ENCODE measurements around the gene MID1. TPM values are rescaled to one million over a fixed set of nuclear protein-coding genes. Genes with fewer than 3 reads are reported as not detected.

Gene MID1
- total RNA-seq, 1 donor from 2014 or later, result 10.2 TPM

GRCh38 chrX:10420134-10420533 lies 200.3 kb downstream of the MID1 start:
- Mint-ChIP-seq H3K36me3 (ENCODE audit: unreplicated experiment) (no peaks in the 10 kb centered on the region), H3K4me3 (ENCODE audit: unreplicated experiment) (no peak overlapping the region), H3K27ac (ENCODE audit: unreplicated experiment) (no peak overlapping the region), H3K9me3 (ENCODE audit: unreplicated experiment) (peaks cover 13% of the 10 kb centered on the region), H3K4me1 (ENCODE audit: unreplicated experiment) (peaks cover 11% of the 10 kb centered on the region), H3K27me3 (ENCODE audit: unreplicated experiment) (no peaks in the 10 kb centered on the region)
- TF ChIP-seq, protein P1, sequence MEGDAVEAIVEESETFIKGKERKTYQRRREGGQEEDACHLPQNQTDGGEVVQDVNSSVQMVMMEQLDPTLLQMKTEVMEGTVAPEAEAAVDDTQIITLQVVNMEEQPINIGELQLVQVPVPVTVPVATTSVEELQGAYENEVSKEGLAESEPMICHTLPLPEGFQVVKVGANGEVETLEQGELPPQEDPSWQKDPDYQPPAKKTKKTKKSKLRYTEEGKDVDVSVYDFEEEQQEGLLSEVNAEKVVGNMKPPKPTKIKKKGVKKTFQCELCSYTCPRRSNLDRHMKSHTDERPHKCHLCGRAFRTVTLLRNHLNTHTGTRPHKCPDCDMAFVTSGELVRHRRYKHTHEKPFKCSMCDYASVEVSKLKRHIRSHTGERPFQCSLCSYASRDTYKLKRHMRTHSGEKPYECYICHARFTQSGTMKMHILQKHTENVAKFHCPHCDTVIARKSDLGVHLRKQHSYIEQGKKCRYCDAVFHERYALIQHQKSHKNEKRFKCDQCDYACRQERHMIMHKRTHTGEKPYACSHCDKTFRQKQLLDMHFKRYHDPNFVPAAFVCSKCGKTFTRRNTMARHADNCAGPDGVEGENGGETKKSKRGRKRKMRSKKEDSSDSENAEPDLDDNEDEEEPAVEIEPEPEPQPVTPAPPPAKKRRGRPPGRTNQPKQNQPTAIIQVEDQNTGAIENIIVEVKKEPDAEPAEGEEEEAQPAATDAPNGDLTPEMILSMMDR (IDR thresholded peaks at IDR 0.05), result no peak
- DNase-seq (ENCODE audit: extremely low spot score, unreplicated experiment), result no peak

- H3K27ac Mint-ChIP-seq (ENCODE audit: unreplicated experiment), result no peak overlapping the region
- H3K4me3 Mint-ChIP-seq (ENCODE audit: unreplicated experiment), result no peak overlapping the region
- DNase-seq (ENCODE audit: extremely low spot score, unreplicated experiment), result no peak
- peaks cover 16% of the 10 kb centered on the region for H3K9me3 Mint-ChIP-seq (ENCODE audit: unreplicated experiment)
- H3K4me1 Mint-ChIP-seq (ENCODE audit: unreplicated experiment), result peaks cover 17% of the 10 kb centered on the region
- no peaks in the 10 kb centered on the region for H3K27me3 Mint-ChIP-seq (ENCODE audit: unreplicated experiment)
- TF ChIP-seq, protein P1 (IDR thresholded peaks at IDR 0.05), result no peak
- no peaks in the 10 kb centered on the region for H3K36me3 Mint-ChIP-seq (ENCODE audit: unreplicated experiment)
Measured at GRCh38 chrX:10416424-10416823, 204.0 kb downstream of the MID1 start.

DNA sequence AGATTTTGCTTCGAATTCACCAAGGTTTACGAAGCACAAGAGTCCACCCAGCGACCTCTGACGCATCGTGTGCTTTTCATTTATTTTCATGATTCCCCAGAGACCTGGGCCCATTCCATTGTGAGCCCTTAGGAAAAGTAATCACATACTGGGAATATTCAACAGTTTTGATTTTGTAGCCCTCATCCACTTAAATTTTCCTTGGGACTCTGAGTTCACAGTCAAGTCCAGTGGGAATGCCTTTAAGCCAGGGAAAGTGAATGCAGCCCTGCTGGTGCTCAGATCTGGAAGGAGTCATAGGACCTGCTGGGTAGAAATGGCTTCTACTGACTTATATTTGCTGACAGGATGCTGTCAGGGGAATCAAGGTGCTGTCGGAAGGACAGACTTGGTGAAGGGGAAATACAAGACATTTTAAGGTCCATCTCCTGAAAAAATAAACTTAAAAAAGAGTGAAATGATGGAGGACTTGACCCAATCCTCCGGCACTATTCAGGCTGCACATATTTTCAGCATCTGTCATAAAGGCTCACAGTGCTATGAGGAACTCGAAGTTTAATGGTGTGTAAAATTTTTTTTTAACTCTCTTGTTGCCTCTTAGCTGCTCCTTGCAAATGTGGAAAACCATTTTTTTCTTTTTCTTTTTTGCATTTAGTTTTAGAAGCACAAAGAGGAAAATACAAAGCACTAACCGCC lies 204.9 kb downstream of the MID1 start:
- no peaks in the 10 kb centered on the region for H3K36me3 Mint-ChIP-seq (ENCODE audit: unreplicated experiment)
- H3K27ac Mint-ChIP-seq (ENCODE audit: unreplicated experiment), result peak overlapping the region; percentile 39
- H3K4me1 Mint-ChIP-seq (ENCODE audit: unreplicated experiment), result peaks cover 17% of the 10 kb centered on the region
- H3K9me3 Mint-ChIP-seq (ENCODE audit: unreplicated experiment), result peaks cover 15% of the 10 kb centered on the region
- TF ChIP-seq, protein P1 (IDR thresholded peaks at IDR 0.05), result no peak
- H3K4me3 Mint-ChIP-seq (ENCODE audit: unreplicated experiment), result no peak overlapping the region
- no peaks in the 10 kb centered on the region for H3K27me3 Mint-ChIP-seq (ENCODE audit: unreplicated experiment)
- DNase-seq (ENCODE audit: extremely low spot score, unreplicated experiment), result no peak

DNA sequence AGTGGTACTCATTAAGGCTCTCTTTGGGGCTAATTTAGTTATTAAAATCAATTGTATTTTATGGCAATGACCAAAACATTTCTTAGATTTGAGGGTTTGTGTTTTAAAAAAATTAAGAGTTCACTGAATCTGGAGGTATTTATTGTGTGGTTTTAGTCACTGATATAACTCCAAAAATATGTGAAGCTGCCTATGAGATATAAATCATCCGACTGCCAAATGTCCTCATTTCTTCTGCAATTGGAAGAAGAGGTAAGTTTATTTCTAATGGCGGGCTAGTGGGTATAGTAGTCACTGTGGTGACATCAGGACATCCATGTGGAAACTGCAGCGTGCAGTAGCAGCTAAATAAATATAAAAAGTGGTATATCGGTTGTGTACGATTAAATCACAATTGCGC lies 205.5 kb downstream of the MID1 start:
- Mint-ChIP-seq H3K9me3 (ENCODE audit: unreplicated experiment) (peaks cover 15% of the 10 kb centered on the region), H3K27ac (ENCODE audit: unreplicated experiment) (no peak overlapping the region), H3K4me1 (ENCODE audit: unreplicated experiment) (peaks cover 17% of the 10 kb centered on the region), H3K4me3 (ENCODE audit: unreplicated experiment) (no peak overlapping the region), H3K27me3 (ENCODE audit: unreplicated experiment) (no peaks in the 10 kb centered on the region), H3K36me3 (ENCODE audit: unreplicated experiment) (no peaks in the 10 kb centered on the region)
- no peak for DNase-seq (ENCODE audit: extremely low spot score, unreplicated experiment)
- TF ChIP-seq, protein P1 (IDR thresholded peaks at IDR 0.05), result no peak

DNA sequence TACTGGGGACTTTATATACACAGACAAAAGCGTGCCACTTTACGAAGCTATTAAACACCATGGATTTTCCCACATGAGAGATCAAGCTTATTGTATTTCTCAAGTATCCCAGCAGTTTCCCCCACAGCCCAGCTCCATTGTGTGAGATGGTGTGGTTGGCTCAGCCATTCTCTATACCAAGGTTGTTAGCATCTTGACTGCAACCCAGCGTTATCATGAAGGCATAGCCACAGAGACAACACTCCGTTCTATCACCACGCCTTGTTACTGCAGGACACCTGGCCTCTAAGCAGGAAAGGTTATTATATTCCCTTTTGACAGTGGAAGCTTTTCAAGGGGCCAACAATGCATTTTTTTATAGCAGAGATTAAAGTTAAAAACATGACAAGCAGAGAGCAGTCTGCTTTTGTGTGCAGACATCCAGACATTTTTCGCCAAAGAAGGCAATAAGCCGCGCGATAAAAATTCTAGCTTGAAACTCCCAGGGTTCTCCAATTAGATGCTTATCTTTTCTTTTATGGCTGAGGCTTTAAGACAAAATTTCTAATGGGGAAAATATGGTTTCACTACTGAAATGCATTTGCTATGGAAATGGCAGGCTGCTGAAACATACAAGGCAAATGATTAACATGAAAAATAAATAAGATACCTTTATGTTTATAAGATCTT lies 206.1 kb downstream of the MID1 start:
- TF ChIP-seq, protein P1 (IDR thresholded peaks at IDR 0.05), result no peak
- no peaks in the 10 kb centered on the region for H3K27me3 Mint-ChIP-seq (ENCODE audit: unreplicated experiment)
- H3K9me3 Mint-ChIP-seq (ENCODE audit: unreplicated experiment), result peaks cover 15% of the 10 kb centered on the region
- H3K4me1 Mint-ChIP-seq (ENCODE audit: unreplicated experiment), result peaks cover 17% of the 10 kb centered on the region
- H3K4me3 Mint-ChIP-seq (ENCODE audit: unreplicated experiment), result no peak overlapping the region
- H3K27ac Mint-ChIP-seq (ENCODE audit: unreplicated experiment), result no peak overlapping the region
- no peak for DNase-seq (ENCODE audit: extremely low spot score, unreplicated experiment)
- H3K36me3 Mint-ChIP-seq (ENCODE audit: unreplicated experiment), result no peaks in the 10 kb centered on the region
